Upper lobe of left lung (tissue), 6 donors: ENCODE measurements around the gene S100A13. TPM values are rescaled to one million over a fixed set of nuclear protein-coding genes. Genes with fewer than 3 reads are reported as not detected.
A peak's percentile ranks its signal among the peaks of the same experiment; 100 is the strongest.

Source experiments
- ATAC-seq, 2 donors: fragments of 200-7000 bp; cut with Tn5 transposase; one replicate each; pipeline ENCODE4 v1.9.1; 2022; ENCODE audit warnings: mild to moderate bottlenecking in 2 of 2, moderate library complexity in 2 of 2; ENCODE audit not compliant: low FRiP score in 2 of 2
- DNase-seq, 2 donors: peaks; one replicate each; pipeline ENCODE4 v3.0.0-alpha.2; 2019 to 2020
- H3K27ac ChIP-seq, 4 donors: fragments of 200-600 bp; sonication (generic); one replicate each; pipeline ENCODE4 v1.5.1; 2016 to 2019
- H3K27me3 ChIP-seq, 4 donors: fragments of 200-600 bp; sonication (generic); one replicate each; pipeline ENCODE4 v1.5.1; 2017 to 2019
- H3K36me3 ChIP-seq, 4 donors: fragments of 200-600 bp; sonication (generic); one replicate each; pipeline ENCODE4 v1.5.1; 2016 to 2019
- H3K4me1 ChIP-seq, 4 donors: fragments of 200-600 bp; sonication (generic); one replicate each; pipeline ENCODE4 v1.5.1; 2018 to 2019
- H3K4me3 ChIP-seq, 4 donors: fragments of 200-600 bp; sonication (generic); one replicate each; pipeline ENCODE4 v1.5.1; 2017 to 2019; ENCODE audit warnings: mild to moderate bottlenecking in 2 of 4, moderate library complexity in 1 of 4
- H3K9me3 ChIP-seq, 4 donors: fragments of 200-600 bp; sonication (generic); one replicate each; pipeline ENCODE4 v1.5.1; 2018 to 2019
- EP300 ChIP-seq, 4 donors: sonication (generic); formaldehyde crosslinking; IDR thresholded peaks; one replicate each; pipeline ENCODE4 v1.5.1; 2017; ENCODE audit warnings: antibody characterized with exemption in 4 of 4, control low read depth in 2 of 4
- POLR2A ChIP-seq, 4 donors: fragments of 450-650 bp; IDR thresholded peaks; one replicate each; pipeline ENCODE4 v1.5.1; 2016 to 2017; ENCODE audit warnings: antibody characterized with exemption in 4 of 4, mild to moderate bottlenecking in 2 of 4
- POLR2AphosphoS5 ChIP-seq, 2 donors: sonication (generic); formaldehyde crosslinking; IDR thresholded peaks; one replicate each; pipeline ENCODE4 v1.5.1; 2017; ENCODE audit warnings: antibody characterized with exemption in 2 of 2
- WGBS, 2 donors: methylation state at CpG; one replicate each; pipeline ENCODE4 v1.1.5; 2017 to 2018; 5-methylcytosine and 5-hydroxymethylcytosine counted together
- total RNA-seq, 6 donors: library from RNA; depleted of rRNA in 4 of 6; stranded (reverse); fragments of >200 nt in 4 of 6; gene quantifications; one replicate each; pipeline versions ENCODE4 v1.1.0 to v1.2.1, GENCODE V29; 2016 to 2021
- TF ChIP-seq, protein P1 (sequence below), 6 experiments: fragments of 450-650 bp in 4 of 6; fragments of 200-600 bp in 2 of 6; sonication (generic) in 2 of 6; IDR thresholded peaks; one replicate each; pipeline ENCODE4 v1.5.1; 2016 to 2019; ENCODE audit warnings: antibody characterized with exemption in 6 of 6
- donor health status: DM: no; HTN: no; CAD: no; lungs with moderate emphysema.
- donor health status: DM: no; HTN: yes; CAD: no; lungs with severe emphysema.

The S100A13 gene
- total RNA-seq, 6 donors from 2014 or later = 72.8 to 132 (median 86.3) TPM

DNA sequence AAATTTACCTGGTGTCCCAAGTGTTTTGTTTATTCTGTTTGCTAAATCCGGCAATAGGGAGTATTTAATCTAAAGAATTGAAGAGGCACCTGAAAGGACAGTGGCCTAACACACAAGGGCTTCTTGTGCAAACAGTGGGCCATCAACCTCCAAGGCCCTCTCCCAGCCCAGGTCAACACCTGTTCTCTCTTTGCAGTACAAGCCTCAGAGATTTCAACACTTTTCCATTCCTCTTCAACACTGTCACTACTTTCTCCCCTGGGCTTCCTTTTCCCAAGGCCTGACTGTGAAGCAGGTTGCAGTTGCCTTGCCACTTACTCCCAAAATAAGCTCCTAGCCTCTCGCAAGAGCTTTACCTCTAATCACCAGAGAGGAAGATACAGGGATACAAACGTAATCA is 28.0 kb upstream of the S100A13 start:
- Histone ChIP-seq H3K36me3 (no peaks in the 10 kb centered on the region), H3K9me3 (no peaks in the 10 kb centered on the region), H3K27ac (peak overlapping the region in 2 of 4 donors; percentile 44 to 68), H3K4me1 (peaks cover 15 to 28% (median 21%) of the 10 kb centered on the region in 4 donors), H3K27me3 (no peaks in the 10 kb centered on the region), H3K4me3 (no peak overlapping the region)
- DNase-seq (peak in 1 of 2 donors; percentile 69), ATAC-seq (no peak)
- 59 to 82% methylated on average over 3 of the region's 3 CpGs for WGBS, 2 donors
- TF ChIP-seq POLR2A (IDR thresholded peaks at IDR 0.05) = no peak
- TF ChIP-seq, protein P1, sequence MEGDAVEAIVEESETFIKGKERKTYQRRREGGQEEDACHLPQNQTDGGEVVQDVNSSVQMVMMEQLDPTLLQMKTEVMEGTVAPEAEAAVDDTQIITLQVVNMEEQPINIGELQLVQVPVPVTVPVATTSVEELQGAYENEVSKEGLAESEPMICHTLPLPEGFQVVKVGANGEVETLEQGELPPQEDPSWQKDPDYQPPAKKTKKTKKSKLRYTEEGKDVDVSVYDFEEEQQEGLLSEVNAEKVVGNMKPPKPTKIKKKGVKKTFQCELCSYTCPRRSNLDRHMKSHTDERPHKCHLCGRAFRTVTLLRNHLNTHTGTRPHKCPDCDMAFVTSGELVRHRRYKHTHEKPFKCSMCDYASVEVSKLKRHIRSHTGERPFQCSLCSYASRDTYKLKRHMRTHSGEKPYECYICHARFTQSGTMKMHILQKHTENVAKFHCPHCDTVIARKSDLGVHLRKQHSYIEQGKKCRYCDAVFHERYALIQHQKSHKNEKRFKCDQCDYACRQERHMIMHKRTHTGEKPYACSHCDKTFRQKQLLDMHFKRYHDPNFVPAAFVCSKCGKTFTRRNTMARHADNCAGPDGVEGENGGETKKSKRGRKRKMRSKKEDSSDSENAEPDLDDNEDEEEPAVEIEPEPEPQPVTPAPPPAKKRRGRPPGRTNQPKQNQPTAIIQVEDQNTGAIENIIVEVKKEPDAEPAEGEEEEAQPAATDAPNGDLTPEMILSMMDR (IDR thresholded peaks at IDR 0.05) = no peak
- no peak for TF ChIP-seq EP300 (IDR thresholded peaks at IDR 0.05)
- no peak for TF ChIP-seq POLR2AphosphoS5 (IDR thresholded peaks at IDR 0.05)

DNA sequence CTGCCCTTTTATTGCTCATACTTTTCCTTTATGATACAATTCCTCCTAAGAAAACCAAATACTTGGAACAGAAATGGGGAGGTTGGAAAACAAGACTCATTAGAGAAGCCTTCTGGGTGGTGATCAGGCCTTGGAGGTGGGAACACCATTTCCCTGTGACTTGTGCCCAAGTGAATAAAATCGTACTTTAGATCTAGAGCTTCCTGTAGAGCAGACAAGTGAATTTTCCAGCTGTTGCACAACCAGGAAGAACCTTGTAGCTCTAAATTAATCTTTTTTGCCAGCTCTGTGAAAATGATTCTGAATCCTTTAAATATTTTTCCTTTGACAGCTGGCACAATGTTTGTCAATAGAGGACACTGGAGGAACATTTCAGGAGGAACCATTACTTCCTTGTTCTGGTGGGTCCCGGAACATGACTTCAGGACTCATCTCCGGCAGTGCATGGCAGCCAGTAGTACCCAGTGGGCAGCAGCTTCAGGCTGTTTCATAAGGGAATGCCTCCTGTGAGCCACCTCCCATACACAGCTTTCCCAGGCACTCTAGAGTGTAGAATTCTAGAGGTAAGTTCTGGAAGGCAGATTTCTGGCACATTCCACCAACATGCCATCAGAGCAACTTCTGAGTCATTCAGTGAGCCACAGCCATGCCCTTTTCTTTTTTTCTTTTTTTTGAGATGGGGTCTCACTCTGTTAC is 25.6 kb upstream of the S100A13 start:
- H3K4me3 ChIP-seq = no peak overlapping the region
- peaks cover 6 to 17% (median 9%) of the 10 kb centered on the region in 4 donors for H3K4me1 ChIP-seq
- no peaks in the 10 kb centered on the region for H3K36me3 ChIP-seq
- no peak for TF ChIP-seq EP300 (IDR thresholded peaks at IDR 0.05)
- no peak for TF ChIP-seq POLR2A (IDR thresholded peaks at IDR 0.05)
- TF ChIP-seq POLR2AphosphoS5 (IDR thresholded peaks at IDR 0.05) = no peak
- DNase-seq (peak in 1 of 2 donors; percentile 56), ATAC-seq (peak; percentile 58 to 79)
- 31 to 63% methylated on average over 3 of the region's 3 CpGs for WGBS, 2 donors
- peak overlapping the region; percentile 32 to 74 (median 66) for H3K27ac ChIP-seq
- no peaks in the 10 kb centered on the region for H3K27me3 ChIP-seq
- no peaks in the 10 kb centered on the region for H3K9me3 ChIP-seq

DNA sequence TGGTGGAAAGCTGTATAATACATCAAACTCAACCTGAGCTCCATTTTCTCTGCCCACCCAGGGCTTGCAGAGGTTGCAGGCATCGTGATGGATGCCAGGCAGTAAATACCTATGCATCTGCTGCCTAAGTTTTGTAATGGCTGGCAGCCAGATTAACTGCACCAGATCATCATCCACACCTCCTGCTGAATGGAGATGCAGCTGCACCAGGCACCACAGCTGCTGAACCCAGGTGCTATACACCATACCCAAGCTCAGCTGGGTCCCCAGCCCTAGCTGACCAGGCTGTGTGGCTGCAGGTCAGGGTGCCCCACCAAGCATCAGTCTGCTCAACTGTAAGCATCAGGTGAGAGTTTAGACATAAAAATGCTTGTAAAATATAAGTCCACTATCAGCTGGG is 24.5 kb upstream of the S100A13 start:
- ATAC-seq = no peak
- Histone ChIP-seq H3K4me3 (no peak overlapping the region), H3K4me1 (peaks cover 6 to 23% (median 16%) of the 10 kb centered on the region in 4 donors), H3K9me3 (no peaks in the 10 kb centered on the region), H3K36me3 (peaks cover 0 to 4% (median 2%) of the 10 kb centered on the region in 4 donors), H3K27me3 (no peaks in the 10 kb centered on the region), H3K27ac (no peak overlapping the region)
- DNase-seq = no peak
- TF ChIP-seq POLR2AphosphoS5 (IDR thresholded peaks at IDR 0.05) = no peak
- TF ChIP-seq POLR2A (IDR thresholded peaks at IDR 0.05) = no peak
- TF ChIP-seq, protein P1 (IDR thresholded peaks at IDR 0.05) = no peak
- no peak for TF ChIP-seq EP300 (IDR thresholded peaks at IDR 0.05)
- 63 to 90% methylated on average over 1 of the region's 1 CpG for WGBS, 2 donors

DNA sequence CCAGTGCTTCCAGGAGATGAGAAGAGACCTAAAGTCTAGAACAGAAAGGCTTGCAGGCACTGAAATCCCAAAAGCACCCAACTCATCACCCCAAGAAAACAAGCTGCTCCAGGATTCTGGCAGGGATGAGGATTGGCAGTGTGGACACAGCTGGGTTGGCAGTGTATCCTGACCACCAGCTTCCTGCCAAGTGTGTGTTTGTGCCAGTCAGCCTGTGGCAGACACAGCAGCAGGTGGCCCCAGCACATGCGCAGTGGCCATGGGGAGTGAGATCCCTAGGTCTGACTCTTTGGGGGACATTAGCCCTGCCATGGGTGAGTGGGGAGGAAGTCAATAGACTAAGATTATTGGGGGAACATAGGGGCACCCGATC is 22.5 kb upstream of the S100A13 start:
- no peak for DNase-seq
- H3K9me3 ChIP-seq = no peaks in the 10 kb centered on the region
- no peaks in the 10 kb centered on the region for H3K27me3 ChIP-seq
- H3K27ac ChIP-seq = no peak overlapping the region
- ATAC-seq = no peak
- TF ChIP-seq EP300 (IDR thresholded peaks at IDR 0.05) (no peak), POLR2AphosphoS5 (IDR thresholded peaks at IDR 0.05) (no peak), POLR2A (IDR thresholded peaks at IDR 0.05) (no peak)
- TF ChIP-seq, protein P1 (IDR thresholded peaks at IDR 0.05) = no peak
- peaks cover 9 to 24% (median 16%) of the 10 kb centered on the region in 4 donors for H3K36me3 ChIP-seq
- H3K4me1 ChIP-seq = peaks cover 6 to 33% (median 17%) of the 10 kb centered on the region in 4 donors
- H3K4me3 ChIP-seq = no peak overlapping the region
- WGBS, 2 donors = 73 to 89% methylated on average over 2 of the region's 2 CpGs

DNA sequence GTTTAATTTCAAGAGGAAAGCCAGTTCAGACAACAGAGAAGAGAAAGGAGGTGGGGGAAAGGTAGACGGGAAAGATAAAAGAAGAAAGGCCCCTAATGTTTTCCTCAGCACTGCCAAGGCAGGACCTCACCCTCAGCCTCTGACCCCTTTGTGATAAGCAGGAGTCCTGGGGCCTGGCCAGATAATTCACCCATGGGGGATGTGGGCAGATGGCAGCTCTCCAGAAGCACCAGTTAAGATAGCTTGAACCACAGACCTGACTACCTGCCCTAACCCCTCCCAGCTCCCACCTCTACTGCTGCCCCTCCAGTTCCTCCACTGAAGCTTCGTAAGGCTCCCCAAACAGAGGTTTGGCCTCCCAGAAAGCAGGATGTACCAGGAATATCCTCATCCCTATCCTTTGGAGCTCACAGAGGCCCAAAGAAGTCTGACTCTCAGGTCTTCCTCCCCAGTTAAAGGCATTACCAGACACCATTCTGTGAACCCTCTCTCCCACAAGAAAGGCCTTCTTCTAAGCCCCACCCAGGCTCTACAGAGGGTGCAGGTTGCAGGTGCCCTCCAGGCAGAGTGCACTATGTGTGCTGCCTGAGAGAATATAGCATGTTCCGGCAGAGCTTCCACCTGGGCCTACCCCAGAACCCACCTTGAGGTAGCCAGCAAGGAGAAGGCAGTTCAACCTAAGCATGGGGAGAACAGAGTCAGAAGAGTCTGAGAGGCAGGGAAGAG is 22.0 kb upstream of the S100A13 start:
- Histone ChIP-seq H3K27ac (peak overlapping the region in 1 of 4 donors; percentile 28), H3K9me3 (no peaks in the 10 kb centered on the region), H3K4me1 (peaks cover 6 to 33% (median 17%) of the 10 kb centered on the region in 4 donors), H3K4me3 (no peak overlapping the region), H3K36me3 (peaks cover 9 to 29% (median 19%) of the 10 kb centered on the region in 4 donors), H3K27me3 (no peaks in the 10 kb centered on the region)
- TF ChIP-seq POLR2A (IDR thresholded peaks at IDR 0.05) = no peak
- TF ChIP-seq, protein P1 (IDR thresholded peaks at IDR 0.05) = no peak
- no peak for TF ChIP-seq POLR2AphosphoS5 (IDR thresholded peaks at IDR 0.05)
- no peak for TF ChIP-seq EP300 (IDR thresholded peaks at IDR 0.05)
- ATAC-seq (no peak), DNase-seq (no peak)
- 42 to 50% methylated on average over 3 of the region's 3 CpGs for WGBS, 2 donors
